NCI-H2107 treated with DMSO at 0.1 percent for 48 hours (cell line): ENCODE data around the gene IGSF5.

Source experiments
- DNase-seq: peaks from one replicate; lab custom pipeline; 2025; ENCODE audit not compliant: unreplicated experiment; lab: John Stamatoyannopoulos, UW

Gene IGSF5

GRCh38 chr21:39812983-39813382, 68.0 kb downstream of the IGSF5 start:
- DNase-seq = no peak

GRCh38 chr21:39818557-39818956, 73.6 kb downstream of the IGSF5 start:
- DNase-seq = no peak

GRCh38 chr21:39822042-39822441, 77.1 kb downstream of the IGSF5 start:
- no peak for DNase-seq

- DNase-seq = no peak
These were observed 80.3 kb downstream of the IGSF5 start for GRCh38 chr21:39825250-39825649.

- no peak for DNase-seq
These were observed 89.6 kb downstream of the IGSF5 start for GRCh38 chr21:39834543-39834942.

GRCh38 chr21:39837861-39838359, 92.9 kb downstream of the IGSF5 start:
- DNase-seq = no peak

- DNase-seq = no peak
These were observed 95.6 kb downstream of the IGSF5 start for GRCh38 chr21:39840373-39841097.

GRCh38 chr21:39842741-39843459, 97.9 kb downstream of the IGSF5 start:
- no peak for DNase-seq

- DNase-seq = no peak
These were observed 98.5 kb downstream of the IGSF5 start for GRCh38 chr21:39843483-39843882.

- no peak for DNase-seq
These were observed 98.9 kb downstream of the IGSF5 start for GRCh38 chr21:39843916-39844315.

GRCh38 chr21:39845571-39846130, 100.7 kb downstream of the IGSF5 start:
- DNase-seq = no peak

GRCh38 chr21:39847877-39848276, 102.9 kb downstream of the IGSF5 start:
- DNase-seq = no peak

- DNase-seq = no peak
These were observed 104.2 kb downstream of the IGSF5 start for GRCh38 chr21:39849014-39849655.

GRCh38 chr21:39850333-39850732, 105.3 kb downstream of the IGSF5 start:
- no peak for DNase-seq

GRCh38 chr21:39851002-39851618, 106.1 kb downstream of the IGSF5 start:
- DNase-seq = no peak
